Omental fat pad (tissue), 4 donors: ENCODE data around the gene CLK4. TPM values are rescaled to one million over a fixed set of nuclear protein-coding genes. Genes with fewer than 3 reads are reported as not detected.

ENCODE experiments used
- ATAC-seq: fragments of 150-250 bp; one replicate; pipeline ENCODE4 v1.9.1; 2016; ENCODE audit warnings: mild to moderate bottlenecking, moderate library complexity; ENCODE audit not compliant: low FRiP score
- DNase-seq: peaks from one replicate; pipeline ENCODE4 v3.0.0-alpha.2; 2019; ENCODE audit warnings: low spot score
- total RNA-seq, 4 donors: library from RNA; depleted of rRNA; stranded (reverse); fragments of >200 nt; gene quantifications; one replicate each; pipeline ENCODE4 v1.1.0, GENCODE V29; 2016
- TF ChIP-seq, protein P1 (sequence below), 3 donors: fragments of 450-650 bp; IDR thresholded peaks; one replicate each; pipeline ENCODE4 v1.5.1; 2016 to 2017; ENCODE audit warnings: antibody characterized with exemption in 3 of 3, mild to moderate bottlenecking in 3 of 3, moderate library complexity in 2 of 3

CLK4 gene
- total RNA-seq, 4 donors from 2014 or later, result 18.4 to 62.6 (median 34.6) TPM

DNA sequence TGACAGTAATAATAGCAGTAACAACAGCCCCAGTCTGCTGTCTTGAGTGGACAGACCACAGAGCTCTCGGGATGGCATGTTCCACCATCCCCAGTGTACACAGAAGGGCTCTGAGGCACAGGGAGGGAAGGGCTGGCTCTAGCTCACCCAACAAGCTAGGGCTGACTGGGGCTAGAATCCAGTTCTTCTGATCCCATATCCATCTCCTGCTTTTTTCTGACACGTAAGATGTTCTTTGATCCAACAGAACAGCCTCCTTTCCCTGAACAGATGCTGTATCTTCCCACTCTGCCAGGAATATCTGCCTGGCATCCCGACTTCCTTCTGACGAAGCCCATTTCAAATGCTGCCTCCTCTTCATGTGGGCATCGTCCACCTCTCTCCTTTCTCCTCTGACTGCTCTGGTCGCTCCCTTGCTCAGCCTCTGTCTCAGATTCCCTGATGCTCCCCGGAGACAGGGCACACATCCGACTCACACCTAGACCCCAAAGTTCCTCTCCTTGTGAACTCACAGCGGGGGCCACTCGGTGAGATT is 43.6 kb upstream of the CLK4 start:
- ATAC-seq (no peak), DNase-seq (no peak)
- TF ChIP-seq, protein P1, sequence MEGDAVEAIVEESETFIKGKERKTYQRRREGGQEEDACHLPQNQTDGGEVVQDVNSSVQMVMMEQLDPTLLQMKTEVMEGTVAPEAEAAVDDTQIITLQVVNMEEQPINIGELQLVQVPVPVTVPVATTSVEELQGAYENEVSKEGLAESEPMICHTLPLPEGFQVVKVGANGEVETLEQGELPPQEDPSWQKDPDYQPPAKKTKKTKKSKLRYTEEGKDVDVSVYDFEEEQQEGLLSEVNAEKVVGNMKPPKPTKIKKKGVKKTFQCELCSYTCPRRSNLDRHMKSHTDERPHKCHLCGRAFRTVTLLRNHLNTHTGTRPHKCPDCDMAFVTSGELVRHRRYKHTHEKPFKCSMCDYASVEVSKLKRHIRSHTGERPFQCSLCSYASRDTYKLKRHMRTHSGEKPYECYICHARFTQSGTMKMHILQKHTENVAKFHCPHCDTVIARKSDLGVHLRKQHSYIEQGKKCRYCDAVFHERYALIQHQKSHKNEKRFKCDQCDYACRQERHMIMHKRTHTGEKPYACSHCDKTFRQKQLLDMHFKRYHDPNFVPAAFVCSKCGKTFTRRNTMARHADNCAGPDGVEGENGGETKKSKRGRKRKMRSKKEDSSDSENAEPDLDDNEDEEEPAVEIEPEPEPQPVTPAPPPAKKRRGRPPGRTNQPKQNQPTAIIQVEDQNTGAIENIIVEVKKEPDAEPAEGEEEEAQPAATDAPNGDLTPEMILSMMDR (IDR thresholded peaks at IDR 0.05), result no peak

DNA sequence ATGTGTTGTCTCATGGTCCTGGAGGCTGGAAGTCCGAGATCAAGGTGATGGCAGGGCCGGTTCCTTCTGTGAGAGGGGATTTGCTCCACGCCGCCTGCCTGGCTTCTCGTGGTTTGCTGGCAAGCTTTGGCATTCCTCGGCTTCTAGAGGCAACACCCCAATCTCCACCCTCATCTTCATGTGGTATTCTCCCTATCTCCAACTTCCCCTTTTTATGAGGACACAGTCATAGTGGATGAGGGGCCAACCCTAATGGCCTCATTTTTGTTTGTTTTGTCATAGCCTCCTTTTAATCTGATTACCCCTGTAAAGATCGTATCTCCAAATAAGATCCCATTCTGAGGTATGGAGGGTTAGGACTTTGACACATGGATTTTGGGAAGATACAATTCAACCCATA is 41.7 kb upstream of the CLK4 start:
- TF ChIP-seq, protein P1 (IDR thresholded peaks at IDR 0.05), result no peak
- DNase-seq, result no peak

GRCh38 chr5:178667688-178668087 is 40.8 kb upstream of the CLK4 start:
- ATAC-seq, result no peak

More for the DNA sequence above, 41.7 kb upstream of the CLK4 start:
- ATAC-seq, result no peak

GRCh38 chr5:178667101-178667500 is 40.3 kb upstream of the CLK4 start:
- ATAC-seq, result no peak
- no peak for DNase-seq
- TF ChIP-seq, protein P1 (IDR thresholded peaks at IDR 0.05), result no peak

More at GRCh38 chr5:178667688-178668087, 40.8 kb upstream of the CLK4 start:
- TF ChIP-seq, protein P1 (IDR thresholded peaks at IDR 0.05), result no peak
- DNase-seq, result no peak

GRCh38 chr5:178664141-178664540 is 37.3 kb upstream of the CLK4 start:
- TF ChIP-seq, protein P1 (IDR thresholded peaks at IDR 0.05), result no peak
- DNase-seq (no peak), ATAC-seq (no peak)

DNA sequence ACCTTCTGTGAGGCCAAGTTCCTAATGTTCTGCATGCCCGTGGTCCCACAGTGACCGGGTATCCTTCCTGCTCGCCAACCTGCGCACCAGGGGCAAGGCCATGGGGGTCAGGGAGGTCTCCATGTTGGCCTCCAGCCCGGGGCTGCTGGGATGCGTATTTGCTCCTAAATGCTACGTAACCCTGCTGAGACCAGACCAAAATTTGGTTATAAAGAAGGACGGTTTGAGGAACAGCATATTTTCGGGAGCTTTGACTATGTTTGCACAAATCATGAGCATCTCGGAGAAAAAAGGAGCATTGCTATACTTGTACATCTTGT is 35.7 kb upstream of the CLK4 start:
- no peak for ATAC-seq
- DNase-seq, result no peak
- TF ChIP-seq, protein P1 (IDR thresholded peaks at IDR 0.05), result no peak

DNA sequence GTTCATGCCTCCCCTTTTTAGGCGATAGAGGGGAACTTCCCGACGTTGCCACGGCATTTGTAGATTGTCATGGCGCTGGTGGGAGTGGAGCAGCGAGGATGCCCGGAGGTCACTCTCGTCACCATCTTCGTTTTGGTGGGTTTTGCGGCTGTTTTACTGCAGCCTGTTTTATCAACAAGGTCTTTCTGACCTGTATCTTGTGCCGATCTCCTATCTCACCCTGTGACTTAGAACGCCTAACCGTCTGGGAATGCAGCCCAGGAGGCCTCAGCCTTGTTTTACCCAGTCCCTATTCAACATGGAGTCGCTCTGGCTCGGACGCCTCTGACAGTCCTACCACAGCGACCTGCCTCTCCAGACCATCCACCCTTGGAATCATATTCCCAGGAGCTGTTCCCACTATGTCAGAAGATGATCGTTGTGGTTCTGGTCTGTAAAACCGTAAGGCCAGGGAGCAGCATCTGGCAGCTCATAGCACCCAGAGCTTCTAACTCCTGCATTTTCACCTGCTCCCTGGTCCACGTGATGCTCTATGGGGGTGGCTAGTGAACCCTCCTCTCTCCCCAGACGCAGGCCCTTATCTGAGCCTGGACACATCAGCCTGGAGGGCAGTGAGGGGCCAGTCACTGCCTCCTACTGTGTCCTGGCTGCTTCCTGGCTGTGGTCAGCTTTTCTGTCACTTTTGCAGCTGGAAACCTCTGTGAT is 35.1 kb upstream of the CLK4 start:
- no peak for ATAC-seq

More for the DNA sequence above, 35.1 kb upstream of the CLK4 start:
- DNase-seq, result no peak
- TF ChIP-seq, protein P1 (IDR thresholded peaks at IDR 0.05), result no peak
